Smooth muscle cell (in vitro differentiated cells): ENCODE data around the gene DHCR24. TPM values are rescaled to one million over a fixed set of nuclear protein-coding genes. Genes with fewer than 3 reads are reported as not detected.

Experiments used
- DNase-seq: peaks from one replicate; lab custom pipeline; 2025; ENCODE audit not compliant: unreplicated experiment; lab: John Stamatoyannopoulos, UW
- H2AFZ ChIP-seq: fragments of 200-600 bp; sonication (generic); 2 replicates; pipeline ENCODE4 v1.6.0; 2016; ENCODE audit warnings: antibody characterized with exemption, low read depth, mild to moderate bottlenecking
- H3F3A ChIP-seq: fragments of 200-600 bp; sonication (generic); 2 replicates; pipeline ENCODE4 v1.6.0; 2017; ENCODE audit warnings: antibody characterized with exemption, low read depth
- H3K27ac ChIP-seq: fragments of 200-600 bp; sonication (generic); 2 replicates; pipeline ENCODE4 v1.5.1; 2016; ENCODE audit warnings: low read depth, mild to moderate bottlenecking
- H3K27me3 ChIP-seq: fragments of 200-600 bp; sonication (generic); 2 replicates; pipeline ENCODE4 v1.6.1; 2016; ENCODE audit warnings: low read depth, mild to moderate bottlenecking
- H3K36me3 ChIP-seq: fragments of 200-600 bp; sonication (generic); 2 replicates; pipeline ENCODE4 v1.5.1; 2016; ENCODE audit warnings: low read depth
- H3K4me1 ChIP-seq: fragments of 200-600 bp; sonication (generic); 2 replicates; pipeline ENCODE4 v1.5.1; 2016; ENCODE audit warnings: low read depth
- H3K4me2 ChIP-seq: fragments of 200-600 bp; sonication (generic); 2 replicates; pipeline ENCODE4 v1.6.0; 2016; ENCODE audit warnings: mild to moderate bottlenecking
- H3K4me3 ChIP-seq: fragments of 200-600 bp; sonication (generic); 2 replicates; pipeline ENCODE4 v1.5.1; 2016; ENCODE audit warnings: mild to moderate bottlenecking
- H3K79me2 ChIP-seq: fragments of 200-600 bp; sonication (generic); 2 replicates; pipeline ENCODE4 v1.6.0; 2016; ENCODE audit warnings: low read depth, mild to moderate bottlenecking
- H3K9ac ChIP-seq: fragments of 200-600 bp; sonication (generic); 2 replicates; pipeline ENCODE4 v1.6.0; 2016; ENCODE audit warnings: low read depth
- H3K9me3 ChIP-seq: fragments of 200-600 bp; sonication (generic); replicated peaks from 2 replicates; pipeline ENCODE4 v1.5.1; 2016; ENCODE audit warnings: low read depth
- H4K20me1 ChIP-seq: fragments of 200-600 bp; sonication (generic); 2 replicates; pipeline ENCODE4 v1.6.0; 2016; ENCODE audit warnings: low read depth
- WGBS: methylation state at CpG from one replicate; pipeline ENCODE4 v1.1.7; 2016; ENCODE audit warnings: low lambda C conversion rate; 5-methylcytosine and 5-hydroxymethylcytosine counted together
- polyA plus RNA-seq: library from polyadenylated mRNA; unstranded; fragments of >200 nt; fragmentation: Nextera tagmentation; extraction: Ambion mirVana; gene quantifications from 2 replicates; pipeline ENCODE4 v1.2.1, GENCODE V29; 2016
- total RNA-seq: library from RNA; depleted of rRNA; stranded (reverse); fragments of >200 nt; gene quantifications from 2 replicates; pipeline ENCODE4 v1.2.3, GENCODE V29; 2014
- TF ChIP-seq, protein P1 (sequence below): fragments of 200-600 bp; sonication (generic); IDR thresholded peaks from 2 replicates; pipeline ENCODE4 v1.5.1; 2017; ENCODE audit warnings: borderline replicate concordance, mild to moderate bottlenecking, antibody characterized with exemption; ENCODE audit not compliant: insufficient read depth, poor library complexity, severe bottlenecking

The DHCR24 gene
- total and polyA plus RNA-seq, 2 experiments from 2014 or later: 47.2 to 64.2 TPM

DNA sequence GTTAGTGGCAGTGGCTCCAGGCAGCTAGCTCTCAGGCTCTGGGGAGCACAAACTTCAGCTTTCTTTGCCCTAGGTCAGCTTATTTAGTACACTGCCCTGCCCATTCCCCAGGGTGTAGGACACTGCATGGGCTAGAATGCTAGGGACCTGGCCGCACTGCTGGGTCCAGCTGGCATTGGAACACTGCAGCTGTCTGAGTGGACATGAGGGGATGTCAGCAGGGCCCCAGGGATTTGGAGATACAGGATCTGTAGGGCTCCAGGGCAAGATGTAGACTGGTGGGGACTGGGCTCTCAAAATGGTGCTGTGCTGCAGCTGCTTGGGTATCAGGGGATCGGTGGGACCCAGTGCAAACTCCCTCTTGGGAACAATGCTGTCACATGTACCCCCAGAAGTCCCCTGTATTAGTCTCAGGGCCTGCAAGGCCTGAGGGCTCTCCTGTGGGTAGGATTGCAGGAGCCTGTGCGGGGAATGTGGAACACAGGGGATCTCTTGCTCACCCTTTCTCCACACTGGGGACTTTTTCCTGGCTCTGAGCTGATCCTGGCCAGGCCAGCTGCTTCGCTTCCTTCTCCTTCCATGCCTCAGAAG is 60.7 kb downstream of the DHCR24 start:
- no peak overlapping the region for H3K4me2 ChIP-seq
- WGBS: 98% methylated on average over 4 of the region's 4 CpGs
- no peaks in the 10 kb centered on the region for H3K27me3 ChIP-seq
- H3K27ac ChIP-seq: no peak overlapping the region
- H3K79me2 ChIP-seq: no peaks in the 10 kb centered on the region
- no peak for DNase-seq
- no peak overlapping the region for H3K4me3 ChIP-seq
- no peak overlapping the region for H3K9ac ChIP-seq
- no peak overlapping the region for H2AFZ ChIP-seq
- H4K20me1 ChIP-seq: no peaks in the 10 kb centered on the region
- TF ChIP-seq, protein P1, sequence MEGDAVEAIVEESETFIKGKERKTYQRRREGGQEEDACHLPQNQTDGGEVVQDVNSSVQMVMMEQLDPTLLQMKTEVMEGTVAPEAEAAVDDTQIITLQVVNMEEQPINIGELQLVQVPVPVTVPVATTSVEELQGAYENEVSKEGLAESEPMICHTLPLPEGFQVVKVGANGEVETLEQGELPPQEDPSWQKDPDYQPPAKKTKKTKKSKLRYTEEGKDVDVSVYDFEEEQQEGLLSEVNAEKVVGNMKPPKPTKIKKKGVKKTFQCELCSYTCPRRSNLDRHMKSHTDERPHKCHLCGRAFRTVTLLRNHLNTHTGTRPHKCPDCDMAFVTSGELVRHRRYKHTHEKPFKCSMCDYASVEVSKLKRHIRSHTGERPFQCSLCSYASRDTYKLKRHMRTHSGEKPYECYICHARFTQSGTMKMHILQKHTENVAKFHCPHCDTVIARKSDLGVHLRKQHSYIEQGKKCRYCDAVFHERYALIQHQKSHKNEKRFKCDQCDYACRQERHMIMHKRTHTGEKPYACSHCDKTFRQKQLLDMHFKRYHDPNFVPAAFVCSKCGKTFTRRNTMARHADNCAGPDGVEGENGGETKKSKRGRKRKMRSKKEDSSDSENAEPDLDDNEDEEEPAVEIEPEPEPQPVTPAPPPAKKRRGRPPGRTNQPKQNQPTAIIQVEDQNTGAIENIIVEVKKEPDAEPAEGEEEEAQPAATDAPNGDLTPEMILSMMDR: no peak
- peaks cover 5% of the 10 kb centered on the region for H3K9me3 ChIP-seq
- no peaks in the 10 kb centered on the region for H3K36me3 ChIP-seq
- H3F3A ChIP-seq: no peaks in the 10 kb centered on the region
- no peaks in the 10 kb centered on the region for H3K4me1 ChIP-seq

GRCh38 chr1:54825696-54826095 is 61.3 kb downstream of the DHCR24 start:
- no peaks in the 10 kb centered on the region for H3K27me3 ChIP-seq
- H2AFZ ChIP-seq: no peak overlapping the region
- H3K4me1 ChIP-seq: no peaks in the 10 kb centered on the region
- H3K4me3 ChIP-seq: no peak overlapping the region
- H4K20me1 ChIP-seq: no peaks in the 10 kb centered on the region
- no peak overlapping the region for H3K27ac ChIP-seq
- TF ChIP-seq, protein P1: no peak
- WGBS: 95% methylated on average over 5 of the region's 5 CpGs
- no peak overlapping the region for H3K9ac ChIP-seq
- no peak overlapping the region for H3K4me2 ChIP-seq
- H3F3A ChIP-seq: no peaks in the 10 kb centered on the region
- no peak for DNase-seq
- H3K36me3 ChIP-seq: no peaks in the 10 kb centered on the region
- H3K9me3 ChIP-seq: peaks cover under 1% of the 10 kb centered on the region
- H3K79me2 ChIP-seq: no peaks in the 10 kb centered on the region

DNA sequence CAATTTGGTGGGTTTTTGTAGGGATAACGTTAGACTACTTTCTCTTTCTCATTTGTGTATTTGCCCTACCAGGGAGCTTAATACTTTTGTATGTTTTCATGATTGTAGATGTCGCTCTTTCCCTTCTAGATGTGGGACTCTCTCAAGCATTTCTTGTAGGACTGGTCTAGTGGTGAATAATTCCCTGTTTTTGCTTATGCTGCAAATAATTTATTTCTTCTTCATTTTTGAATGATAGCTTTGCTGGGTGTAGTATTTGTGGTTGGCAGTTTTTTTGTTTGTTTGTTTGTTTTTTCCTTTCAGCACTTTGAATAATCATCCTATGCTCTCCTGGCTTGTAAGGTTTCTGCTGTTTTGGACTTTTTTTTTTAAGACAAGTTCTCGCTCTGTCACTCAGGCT is 63.3 kb downstream of the DHCR24 start:
- 82% methylated on average over 3 of the region's 3 CpGs for WGBS
- no peaks in the 10 kb centered on the region for H3F3A ChIP-seq
- no peaks in the 10 kb centered on the region for H3K4me1 ChIP-seq
- no peak overlapping the region for H3K4me3 ChIP-seq
- H3K79me2 ChIP-seq: no peaks in the 10 kb centered on the region
- TF ChIP-seq, protein P1: no peak
- DNase-seq: no peak
- no peaks in the 10 kb centered on the region for H3K27me3 ChIP-seq
- no peaks in the 10 kb centered on the region for H4K20me1 ChIP-seq
- H3K9me3 ChIP-seq: no peaks in the 10 kb centered on the region
- H3K4me2 ChIP-seq: no peak overlapping the region
- no peak overlapping the region for H3K9ac ChIP-seq
- no peak overlapping the region for H3K27ac ChIP-seq
- H2AFZ ChIP-seq: no peak overlapping the region
- H3K36me3 ChIP-seq: no peaks in the 10 kb centered on the region

DNA sequence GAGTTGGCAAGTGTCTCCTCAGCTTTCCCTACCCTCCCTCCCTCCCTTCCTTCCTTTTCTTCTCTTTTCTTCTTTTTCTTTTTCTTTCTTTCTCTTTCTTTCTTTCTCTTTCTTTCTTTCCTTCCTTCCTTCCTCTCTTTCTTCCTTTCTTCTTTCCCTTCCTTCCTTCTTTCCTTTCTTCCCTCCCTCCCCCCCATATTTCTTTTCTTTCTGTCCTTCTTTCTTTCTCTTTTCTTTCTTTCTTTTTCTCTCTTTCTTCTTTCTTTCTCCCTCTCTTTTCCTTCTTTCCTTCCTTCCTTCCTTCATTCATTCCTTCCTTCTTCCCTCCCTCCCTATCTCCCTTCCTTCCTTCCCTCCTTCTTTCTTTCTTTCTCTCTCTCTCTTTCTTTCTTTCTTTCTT is 67.3 kb downstream of the DHCR24 start:
- Histone ChIP-seq H3K9me3 (no peaks in the 10 kb centered on the region), H3K9ac (no peak overlapping the region), H3K27me3 (no peaks in the 10 kb centered on the region), H4K20me1 (no peaks in the 10 kb centered on the region), H3K4me3 (no peak overlapping the region), H2AFZ (no peak overlapping the region), H3K27ac (no peak overlapping the region), H3K4me1 (no peaks in the 10 kb centered on the region), H3K4me2 (no peak overlapping the region), H3K79me2 (no peaks in the 10 kb centered on the region), H3F3A (no peaks in the 10 kb centered on the region), H3K36me3 (no peaks in the 10 kb centered on the region)
- TF ChIP-seq, protein P1: no peak
- no peak for DNase-seq
